Esophagus mucosa (tissue), 1 donor: ENCODE results near the gene DDAH1. TPM values are rescaled to one million over a fixed set of nuclear protein-coding genes. Genes with fewer than 3 reads are reported as not detected.

Experiments used
- ATAC-seq: fragments of 200-7000 bp; cut with Tn5 transposase; one replicate; pipeline ENCODE4 v1.9.1; 2020
- total RNA-seq: library from RNA; stranded (reverse); gene quantifications from one replicate; pipeline ENCODE4 v1.2.4, GENCODE V29; 2023
- donor health status: DM: yes; HTN: yes; CAD: no.

Gene DDAH1
- total RNA-seq, 1 donor from 2014 or later: 11.4 TPM

DNA sequence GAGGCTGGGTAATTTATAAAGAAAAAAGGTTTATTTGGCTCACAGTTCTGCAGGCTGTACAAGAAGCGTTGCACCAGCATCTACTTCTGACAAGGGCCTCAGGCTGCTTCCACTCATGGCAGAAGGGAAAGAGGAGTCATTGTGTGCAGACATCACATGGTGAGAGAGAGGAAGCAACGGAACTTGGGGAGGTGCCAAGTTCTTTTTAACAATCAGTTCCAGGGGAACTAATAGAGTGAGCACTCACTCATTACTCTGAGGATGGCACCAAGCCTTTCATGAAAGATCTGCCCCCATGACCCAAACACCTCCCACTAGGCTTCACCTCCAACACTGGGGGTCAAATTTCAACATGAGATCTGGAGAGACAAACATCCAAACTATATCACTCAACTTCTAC is 77.2 kb downstream of the DDAH1 start:
- ATAC-seq: no peak

DNA sequence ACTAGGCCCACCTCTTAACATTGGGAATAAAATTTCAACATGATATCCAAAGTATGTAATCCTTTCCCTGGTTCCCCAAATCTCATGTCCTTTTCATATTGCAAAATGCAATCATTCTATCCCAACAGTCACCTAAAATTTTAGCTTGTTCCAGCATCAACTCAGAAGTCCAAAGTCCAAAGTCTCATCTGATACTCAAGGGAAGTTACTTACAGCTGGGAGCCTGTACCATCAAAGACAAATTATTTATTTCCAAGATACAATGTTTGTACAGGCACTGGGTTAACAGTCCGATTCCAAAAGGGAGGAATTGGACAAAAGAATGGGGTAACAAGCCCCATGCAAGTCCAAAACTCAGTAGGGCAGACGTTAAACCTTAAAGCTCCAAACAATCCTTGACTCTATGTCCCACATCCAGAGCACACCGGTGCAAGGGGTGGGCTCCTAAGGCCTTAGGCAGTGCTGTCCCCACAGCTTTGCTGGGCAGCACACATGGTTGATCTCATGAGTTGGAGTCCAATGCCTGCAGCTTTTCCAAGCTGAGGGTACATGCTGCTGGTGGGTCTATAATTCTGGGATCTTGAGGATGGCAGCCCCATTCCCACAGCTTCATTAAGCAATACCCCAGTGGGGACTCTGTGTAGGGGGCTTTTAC is 78.8 kb downstream of the DDAH1 start:
- ATAC-seq: no peak

DNA sequence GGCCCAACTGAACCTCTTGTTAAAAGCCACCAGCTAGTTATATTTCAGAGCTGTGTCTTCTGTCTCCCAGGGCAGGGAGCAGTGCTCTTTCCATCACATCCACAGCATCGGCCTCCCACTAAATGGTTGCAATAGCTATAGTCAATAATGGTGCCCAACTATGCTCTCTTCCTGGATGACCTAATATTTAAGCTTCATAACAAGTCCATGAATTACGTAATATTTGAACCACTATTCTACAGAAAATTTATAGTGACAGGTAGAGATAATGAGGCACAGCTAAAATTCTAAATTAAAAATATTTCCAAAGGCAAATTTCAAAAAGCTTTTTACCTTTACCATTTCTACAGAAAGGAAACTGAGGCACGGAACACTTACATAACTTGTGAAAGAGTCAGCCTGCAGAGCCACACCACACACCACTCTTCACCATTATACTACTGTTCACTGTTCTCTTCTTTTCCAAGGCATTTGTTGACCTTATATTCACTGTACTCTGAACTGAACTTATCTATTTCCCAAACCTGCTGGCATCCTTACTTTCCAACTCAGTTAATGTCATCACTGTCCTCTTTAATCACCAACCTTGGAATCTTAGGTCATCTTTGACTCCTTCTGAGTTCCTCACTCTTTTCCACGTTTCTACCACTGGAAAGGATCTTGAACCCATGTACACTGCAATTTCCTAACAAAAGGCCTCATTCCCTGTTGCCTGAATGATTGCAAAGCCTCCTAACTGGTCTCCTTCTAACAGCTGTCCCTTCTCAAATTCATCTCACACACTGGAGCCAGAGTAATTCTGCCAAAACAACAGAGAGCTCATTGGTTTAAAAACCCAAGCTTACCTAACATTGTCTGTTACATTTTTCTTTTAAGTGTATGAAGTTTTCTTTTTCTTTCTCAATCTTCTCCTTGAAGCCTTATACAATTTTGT is 85.5 kb downstream of the DDAH1 start:
- no peak for ATAC-seq

DNA sequence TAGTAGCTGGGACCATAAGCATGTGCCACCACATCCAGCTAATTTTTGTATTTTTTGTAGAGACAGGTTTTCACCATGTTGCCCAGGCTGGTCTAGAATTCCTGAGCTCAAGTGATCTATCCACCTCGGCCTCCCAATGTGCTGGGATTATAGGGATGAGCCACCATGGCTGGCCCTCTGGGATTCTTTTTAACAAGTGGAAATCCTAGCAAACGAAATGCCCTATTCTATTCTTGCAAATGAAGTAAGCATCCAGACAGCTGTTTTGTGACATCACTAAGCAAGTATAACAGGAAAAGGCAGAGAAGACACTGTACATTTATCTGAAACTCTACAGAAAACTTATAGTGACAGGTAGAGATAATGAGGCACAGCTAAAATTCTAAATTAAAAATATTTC is 86.4 kb downstream of the DDAH1 start:
- ATAC-seq: no peak

DNA sequence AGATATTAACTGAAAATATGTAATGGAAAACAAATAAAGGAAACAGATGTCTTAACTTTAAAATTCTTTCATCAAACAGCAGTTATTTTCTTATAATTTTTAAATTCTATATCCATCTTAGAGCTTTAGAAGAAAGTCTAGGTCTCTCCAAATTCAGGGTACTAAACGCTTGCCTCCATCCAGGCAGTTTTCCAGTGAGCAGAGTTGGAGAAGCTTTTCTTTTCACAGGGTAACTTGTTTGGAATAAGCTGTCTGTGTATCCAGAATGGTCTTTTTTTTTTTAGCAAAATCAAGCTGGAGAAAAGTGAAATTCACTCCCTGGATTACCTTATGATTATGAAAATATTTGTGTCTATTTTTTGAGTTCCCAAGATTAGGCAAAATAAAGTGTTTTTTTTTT is 88.6 kb downstream of the DDAH1 start:
- no peak for ATAC-seq

DNA sequence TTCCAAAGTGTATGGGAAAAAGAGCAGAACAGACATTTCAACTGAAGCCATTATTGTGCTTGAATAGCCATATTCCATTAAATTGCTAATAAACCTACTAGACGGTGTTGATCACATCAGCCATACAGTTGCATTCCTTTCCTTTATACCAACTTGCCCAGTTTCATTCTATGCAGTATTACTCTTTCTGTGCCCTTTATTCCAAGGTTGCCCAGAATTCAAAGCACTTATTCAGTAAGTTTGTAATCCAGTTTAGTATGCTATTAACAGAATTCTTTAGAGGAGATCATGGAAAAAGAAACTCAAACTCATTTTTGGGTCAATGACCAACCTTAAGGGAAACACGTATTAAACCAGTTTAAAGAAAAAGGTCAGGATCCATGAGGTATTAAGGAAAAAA is 89.5 kb downstream of the DDAH1 start:
- ATAC-seq: no peak

DNA sequence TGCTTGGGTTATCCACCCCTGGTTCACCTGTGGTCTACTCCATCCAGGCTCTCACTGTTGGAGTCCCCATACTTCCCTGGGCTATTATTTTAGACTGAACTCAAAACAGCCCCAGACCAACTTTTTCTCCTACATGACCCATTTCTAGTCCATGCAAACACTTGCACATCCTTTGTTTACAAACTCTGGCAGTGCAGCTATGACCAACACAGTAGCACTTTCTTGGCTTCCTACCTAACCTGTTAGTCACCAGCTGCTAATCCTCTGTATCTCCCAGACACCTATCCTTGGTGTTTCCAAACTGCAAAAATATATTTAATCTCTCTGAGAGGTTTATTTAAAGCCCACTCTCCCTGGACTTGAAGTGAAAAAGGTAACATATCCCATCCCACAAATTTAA is 90.8 kb downstream of the DDAH1 start:
- ATAC-seq: peak; percentile 92

DNA sequence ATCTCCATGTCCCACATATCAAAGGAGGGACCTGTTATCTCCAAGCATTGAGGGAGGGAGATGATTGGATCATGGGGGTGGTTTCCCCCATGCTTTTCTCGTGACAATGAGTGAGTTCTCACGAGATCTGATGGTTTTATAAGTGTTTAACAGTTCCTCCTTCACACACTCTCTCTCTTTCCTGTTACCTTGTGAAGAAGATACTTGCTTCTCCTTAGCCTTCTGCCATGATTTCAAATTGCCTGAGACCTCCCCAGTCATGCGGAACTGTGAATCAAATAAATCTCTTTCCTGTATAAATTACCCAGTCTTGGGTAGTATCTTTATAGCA is 91.6 kb downstream of the DDAH1 start:
- ATAC-seq: no peak

DNA sequence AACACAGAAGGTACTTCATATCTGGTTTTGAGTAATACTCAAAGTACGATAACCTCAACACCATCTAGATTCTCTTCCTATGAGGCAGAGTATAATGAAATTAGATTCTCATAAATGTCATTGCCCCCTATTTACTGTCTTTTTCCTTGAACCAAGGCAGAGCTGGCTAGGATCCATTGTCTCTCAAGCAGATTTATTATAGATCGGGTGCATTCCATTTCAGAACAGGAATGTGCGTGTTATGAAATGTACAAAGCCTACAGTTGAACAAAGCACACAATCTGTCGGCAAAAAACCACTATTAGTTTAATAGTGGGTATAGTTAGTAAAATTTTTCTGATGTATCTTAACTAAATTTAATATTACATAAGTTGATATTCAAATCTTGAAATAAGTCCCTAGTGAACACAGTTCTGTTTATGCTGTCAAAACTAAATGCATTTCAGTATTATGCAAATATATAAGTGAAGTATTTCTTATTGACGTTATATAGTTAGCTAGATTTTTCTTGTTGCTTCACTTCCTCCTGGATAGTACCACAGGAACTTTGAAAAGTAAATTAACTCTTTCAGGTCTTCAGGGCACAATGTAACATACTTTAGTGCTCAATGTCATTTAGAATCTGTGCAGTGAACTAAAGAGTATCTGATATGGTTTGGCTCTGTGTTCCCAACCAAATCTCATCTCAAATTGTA is 92.1 kb downstream of the DDAH1 start:
- ATAC-seq: no peak

DNA sequence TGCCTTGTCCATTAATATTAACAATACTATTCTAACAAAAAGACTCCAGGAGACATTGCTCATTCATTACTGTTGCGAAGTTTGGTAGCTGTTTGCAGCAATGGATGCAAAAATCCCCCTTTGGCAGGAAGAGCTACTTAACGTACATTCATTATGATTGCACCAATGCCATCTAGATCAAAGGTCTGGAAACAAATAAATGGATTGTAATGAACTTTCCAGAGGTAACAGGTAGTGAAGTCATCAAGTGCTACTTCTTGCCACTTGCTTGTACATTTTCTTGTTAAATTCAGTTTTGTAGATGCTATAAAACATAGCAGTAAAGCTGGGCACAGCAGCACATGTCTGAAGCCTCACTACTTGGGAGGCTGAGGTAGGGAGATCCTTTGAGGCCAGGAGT is 93.9 kb downstream of the DDAH1 start:
- ATAC-seq: no peak

DNA sequence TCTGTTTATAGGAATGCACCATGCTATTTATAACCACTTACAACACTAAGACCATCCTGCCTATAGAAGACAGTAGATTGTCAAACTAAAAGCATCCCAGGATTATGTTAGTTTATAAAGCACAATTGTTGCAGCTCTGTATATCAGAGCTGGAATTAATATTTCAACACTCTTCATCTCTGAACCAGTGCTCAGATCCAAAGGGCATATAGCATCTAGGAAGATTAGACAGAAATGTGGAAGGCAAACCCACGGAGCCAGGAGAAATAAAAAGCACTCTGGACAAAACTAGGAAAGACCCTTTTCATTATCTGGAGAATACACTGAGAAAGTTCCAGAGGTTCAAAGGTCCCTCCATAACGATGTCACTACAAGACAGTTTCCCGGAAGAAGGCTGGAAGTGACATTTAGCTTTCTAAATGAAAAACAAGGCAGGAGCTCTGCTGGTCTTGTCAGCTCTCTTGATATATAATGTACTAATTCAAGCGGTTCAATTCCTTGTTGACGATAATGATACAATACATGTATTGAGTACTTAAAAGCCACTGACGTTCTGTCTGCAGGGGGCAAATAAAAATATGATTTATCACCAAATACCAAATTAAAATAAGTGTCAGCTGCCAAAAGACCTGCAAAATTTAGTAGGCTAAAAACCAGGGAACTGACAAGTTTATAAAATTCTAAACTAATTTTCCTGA is 96.7 kb downstream of the DDAH1 start:
- ATAC-seq: no peak

DNA sequence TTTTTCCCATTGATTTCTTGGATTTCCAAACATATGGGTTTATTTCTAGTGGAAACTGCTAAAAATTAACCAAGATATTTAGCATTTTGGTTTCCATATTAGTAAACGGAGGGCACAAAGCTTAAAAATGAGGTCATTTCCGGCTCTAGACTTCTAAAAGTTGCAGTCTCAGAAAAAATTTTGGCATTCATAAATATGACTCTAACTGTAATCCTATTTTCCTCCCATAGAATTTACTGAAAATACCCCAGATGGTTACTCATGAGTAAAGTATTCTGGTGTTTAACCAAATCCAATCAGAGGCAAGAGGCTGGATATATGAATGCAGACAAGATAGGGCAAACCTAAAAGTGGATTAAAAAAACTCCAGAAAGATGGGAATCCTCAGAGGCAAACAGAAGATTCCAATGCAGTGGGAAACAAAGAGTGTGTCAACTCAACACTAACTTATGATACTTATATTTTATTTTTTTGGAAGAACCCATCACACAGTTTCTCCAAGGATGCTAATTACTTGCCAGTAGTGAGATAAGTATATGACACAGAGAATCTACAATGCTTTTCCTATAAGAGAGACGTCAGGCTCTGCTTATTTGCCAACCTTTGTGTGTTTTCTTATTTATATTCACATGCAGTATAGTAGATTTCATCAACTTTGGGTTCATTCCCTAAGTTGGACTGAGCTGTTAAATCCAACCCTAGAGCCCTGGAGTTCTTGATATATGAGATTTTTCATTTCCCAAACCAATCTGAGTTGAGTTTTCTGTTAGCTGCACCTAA is 98.4 kb downstream of the DDAH1 start:
- no peak for ATAC-seq

DNA sequence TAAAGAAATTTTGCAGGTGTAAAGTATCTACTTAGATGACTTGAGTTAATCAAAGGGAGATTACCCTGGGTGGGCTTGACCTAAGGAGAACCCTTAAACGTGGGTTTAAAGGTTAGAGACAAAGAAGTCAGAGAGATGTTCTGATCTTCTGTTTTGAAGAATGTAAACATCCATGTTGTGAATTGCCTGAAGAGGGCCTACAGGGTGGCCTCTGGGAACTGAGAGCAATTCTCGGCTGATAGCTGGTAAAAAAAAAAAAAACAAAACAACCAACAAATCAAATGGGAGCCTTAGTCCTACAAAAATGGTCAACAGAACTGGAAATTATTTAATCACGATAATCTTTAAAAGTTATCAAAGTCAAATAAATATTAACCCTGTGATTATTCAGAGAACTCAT is 99.1 kb downstream of the DDAH1 start:
- no peak for ATAC-seq

DNA sequence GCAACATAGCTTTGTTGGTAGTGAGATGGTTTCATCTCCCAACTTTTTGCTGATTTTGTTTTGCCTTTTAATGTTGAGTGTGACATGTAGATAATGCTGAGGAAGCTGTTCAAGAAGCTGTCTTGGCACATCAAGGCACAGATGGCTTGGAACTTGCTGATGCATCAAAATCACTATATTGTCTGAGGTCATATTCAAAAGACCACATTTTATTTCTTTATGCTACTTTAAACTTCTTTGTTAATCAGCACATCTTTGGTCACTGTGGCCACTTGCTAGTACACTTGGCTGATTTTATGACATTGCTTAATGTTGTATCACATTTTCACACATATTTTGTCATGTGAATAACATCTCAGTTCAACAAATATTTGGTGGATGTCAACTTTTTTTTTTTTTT is 101.4 kb downstream of the DDAH1 start:
- ATAC-seq: no peak

DNA sequence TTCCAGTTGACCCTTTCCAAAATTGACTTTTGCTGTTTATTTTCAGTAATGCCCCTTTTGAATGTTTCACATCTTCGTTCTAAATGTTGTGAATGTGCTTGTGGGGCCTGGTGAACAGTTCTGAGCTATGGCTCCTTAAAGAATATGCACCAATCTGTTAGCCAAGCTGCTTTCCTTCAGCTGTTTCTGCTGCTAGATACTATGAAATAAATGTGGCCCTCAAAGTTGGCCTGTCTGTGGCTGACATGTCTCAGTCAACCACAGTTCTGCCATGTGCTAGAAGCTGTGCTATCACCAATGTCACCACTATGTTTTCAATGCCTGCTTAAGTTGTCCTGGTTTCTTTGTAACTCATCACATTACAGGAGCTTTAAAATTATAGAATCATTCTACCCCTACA is 101.9 kb downstream of the DDAH1 start:
- no peak for ATAC-seq

DNA sequence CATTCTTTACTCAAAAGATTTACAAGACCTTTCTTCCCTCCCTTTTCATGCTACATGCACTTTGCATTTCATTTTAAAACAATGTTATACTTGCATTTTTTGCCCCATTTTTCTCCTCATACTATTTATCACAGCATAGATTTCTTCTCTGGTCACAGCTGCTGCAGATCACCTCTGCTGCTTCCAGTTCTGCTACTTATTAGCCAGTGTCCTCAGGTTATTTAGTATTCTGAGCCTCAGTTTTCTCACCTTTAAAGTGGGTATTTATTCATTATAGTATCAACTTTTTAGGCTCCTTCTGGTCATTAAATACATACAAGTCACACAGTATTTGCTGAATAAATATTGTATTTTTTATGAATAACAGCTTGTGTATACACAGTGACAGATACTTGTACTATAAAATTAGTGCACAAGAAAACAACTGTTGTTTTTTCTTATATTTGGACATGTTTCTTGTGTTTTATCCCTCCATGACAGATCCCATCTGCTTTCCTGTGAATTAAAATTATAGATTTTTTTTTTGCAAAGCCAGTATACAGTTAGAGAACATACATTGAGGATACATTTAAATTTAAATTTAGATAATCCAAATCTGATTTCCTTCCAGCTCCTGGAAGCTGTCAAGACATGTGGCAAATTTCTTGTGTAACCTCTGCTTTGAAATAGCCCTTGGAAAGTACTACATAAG is 103.2 kb downstream of the DDAH1 start:
- ATAC-seq: no peak

DNA sequence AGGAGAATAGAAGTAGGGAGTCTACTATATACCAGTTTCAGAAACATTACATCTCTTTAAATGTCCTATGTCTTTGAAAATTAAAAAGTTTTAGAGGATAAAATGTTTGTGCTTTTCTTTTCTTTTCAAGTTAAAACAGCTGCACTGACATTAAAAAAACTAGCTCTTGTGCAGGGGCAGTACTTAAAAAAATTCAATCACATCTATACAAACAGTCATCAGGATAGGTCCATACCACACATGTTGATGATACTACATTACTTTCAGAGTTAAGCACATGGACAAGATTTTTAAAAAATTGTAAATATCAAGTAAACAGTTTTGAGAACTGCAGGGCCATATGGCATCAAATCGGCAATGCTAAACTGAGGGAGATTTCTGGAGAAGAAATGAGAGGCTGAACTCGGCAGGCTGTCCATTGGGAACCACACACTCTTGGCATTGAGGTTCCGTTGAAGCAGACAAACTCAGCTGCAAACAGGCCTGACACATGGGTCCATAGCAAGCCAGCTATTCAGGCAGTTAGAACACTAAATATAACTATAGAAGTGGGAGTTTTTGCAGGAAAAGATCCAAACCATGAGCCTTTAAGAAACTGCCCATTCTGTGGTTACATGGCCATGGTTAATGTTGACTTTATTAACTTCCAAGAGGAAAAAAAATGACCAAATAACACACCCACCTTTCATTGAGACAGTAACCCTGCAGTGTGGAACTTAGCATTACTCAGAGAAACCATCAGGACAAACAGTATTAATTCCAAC is 104.0 kb downstream of the DDAH1 start:
- no peak for ATAC-seq

DNA sequence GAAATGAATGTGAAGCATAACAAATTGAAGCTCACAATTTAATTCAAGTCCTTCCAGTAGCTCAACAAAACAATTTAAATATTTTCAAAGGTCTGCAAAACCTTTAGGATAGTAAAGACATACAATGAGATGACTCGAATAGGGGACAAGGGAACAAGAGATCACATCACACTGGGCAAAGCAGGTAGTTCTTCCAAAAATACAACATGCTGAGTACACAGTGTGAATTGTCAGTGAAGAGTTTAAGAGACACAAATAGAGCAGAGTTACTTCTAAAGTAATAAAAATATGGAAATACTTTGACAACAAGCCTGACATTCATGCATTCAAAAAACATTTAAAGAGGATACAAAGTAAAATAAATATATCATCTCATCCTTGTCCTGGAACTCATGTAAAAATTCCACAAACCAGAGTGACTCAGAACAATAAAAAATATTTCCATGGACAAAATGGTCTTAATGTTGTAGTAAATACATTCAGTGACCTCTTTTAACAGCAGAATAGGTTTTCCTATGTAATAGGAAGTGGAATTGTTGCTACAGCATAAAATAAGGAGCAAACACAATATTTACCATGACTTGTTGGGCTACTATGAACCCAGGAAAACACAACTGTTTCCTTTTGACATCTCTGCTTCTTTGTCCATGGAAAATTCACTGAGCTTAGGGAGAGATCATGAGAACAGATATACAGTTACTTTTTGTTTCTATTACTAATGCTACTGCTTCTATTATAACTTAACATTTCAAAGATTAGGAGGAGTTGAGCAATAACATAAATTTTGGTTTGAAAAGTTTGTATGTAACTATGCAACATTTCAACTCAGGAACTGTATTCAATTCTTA is 104.9 kb downstream of the DDAH1 start:
- no peak for ATAC-seq

DNA sequence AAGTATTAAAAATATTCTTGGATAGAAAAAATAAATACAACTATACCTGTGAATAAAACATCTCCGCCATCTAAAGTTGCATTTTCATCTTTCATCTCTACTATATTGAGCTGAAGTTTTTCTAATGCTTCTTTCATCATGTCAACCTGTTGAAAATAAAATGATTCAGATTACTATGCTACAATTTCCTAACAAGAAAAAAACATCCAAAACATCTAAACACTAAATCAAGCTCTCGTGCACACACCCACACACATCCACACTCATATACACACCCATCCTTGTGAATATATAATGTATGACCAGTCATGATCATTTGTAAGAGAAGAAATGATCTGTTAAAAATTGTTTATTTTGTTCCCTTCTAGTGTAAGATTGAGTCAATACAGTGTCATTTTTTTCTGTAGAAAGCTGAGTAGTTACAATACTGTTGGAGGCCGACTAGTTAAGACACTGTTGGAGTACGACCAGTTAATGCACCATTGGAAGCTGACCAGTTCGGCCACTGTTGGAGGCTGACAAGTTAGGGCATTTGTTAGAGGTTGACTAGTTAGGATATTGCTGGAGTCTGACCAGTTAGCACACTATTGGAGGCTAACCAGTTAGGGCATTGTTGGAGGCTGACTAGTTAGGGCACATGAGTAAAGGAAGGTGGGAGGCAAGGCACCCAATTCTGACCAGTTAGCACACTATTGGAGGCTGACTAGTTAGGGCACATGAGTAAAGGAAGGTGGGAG is 106.1 kb downstream of the DDAH1 start:
- no peak for ATAC-seq
